Panc1 (cell line): ENCODE measurements around the gene SHB.

Experiments
- CTCF ChIP-seq: fragments of 450-650 bp; IDR thresholded peaks from 2 replicates; pipeline ENCODE4 v1.5.1; 2017; ENCODE audit warnings: mild to moderate bottlenecking
- SIN3A ChIP-seq: IDR thresholded peaks from 2 replicates; pipeline ENCODE4 v1.6.1; 2012; ENCODE audit warnings: low read depth, mild to moderate bottlenecking, low read length, moderate library complexity, borderline replicate concordance; ENCODE audit not compliant: insufficient read depth

GRCh38 chr9:38054653-38055052, 14.4 kb downstream of the SHB start:
- TF ChIP-seq CTCF (no peak), SIN3A (no peak)
